ENCODE measurements around the gene CAPN13.
"Not testable (repeated sequence)": the region's sequence is repeated elsewhere in the genome, so short reads cannot be mapped to it uniquely, and the experiment has no call there.

Gene CAPN13

DNA sequence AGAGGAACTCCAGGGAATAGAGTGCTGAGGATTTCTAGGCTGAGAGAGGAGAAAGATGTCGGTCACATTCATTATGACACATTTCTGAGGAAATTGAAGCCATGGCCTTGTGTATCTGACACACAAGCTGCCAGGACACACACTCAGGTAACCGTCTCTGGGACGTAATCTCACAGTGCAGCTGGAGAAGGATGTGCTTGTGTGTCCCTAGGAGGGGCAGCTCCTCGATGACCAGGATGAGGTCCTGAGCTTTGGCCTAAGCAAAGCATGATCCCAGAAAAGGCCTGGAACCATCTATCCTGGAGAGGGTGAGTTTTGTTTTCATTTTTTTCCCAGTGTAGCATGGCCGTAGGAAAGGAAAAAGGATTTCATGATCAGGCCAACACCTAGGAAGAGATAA, 102.2 kb downstream of the CAPN13 start:
- no peak for DNase-seq (ENCODE audit: low read depth)

DNA sequence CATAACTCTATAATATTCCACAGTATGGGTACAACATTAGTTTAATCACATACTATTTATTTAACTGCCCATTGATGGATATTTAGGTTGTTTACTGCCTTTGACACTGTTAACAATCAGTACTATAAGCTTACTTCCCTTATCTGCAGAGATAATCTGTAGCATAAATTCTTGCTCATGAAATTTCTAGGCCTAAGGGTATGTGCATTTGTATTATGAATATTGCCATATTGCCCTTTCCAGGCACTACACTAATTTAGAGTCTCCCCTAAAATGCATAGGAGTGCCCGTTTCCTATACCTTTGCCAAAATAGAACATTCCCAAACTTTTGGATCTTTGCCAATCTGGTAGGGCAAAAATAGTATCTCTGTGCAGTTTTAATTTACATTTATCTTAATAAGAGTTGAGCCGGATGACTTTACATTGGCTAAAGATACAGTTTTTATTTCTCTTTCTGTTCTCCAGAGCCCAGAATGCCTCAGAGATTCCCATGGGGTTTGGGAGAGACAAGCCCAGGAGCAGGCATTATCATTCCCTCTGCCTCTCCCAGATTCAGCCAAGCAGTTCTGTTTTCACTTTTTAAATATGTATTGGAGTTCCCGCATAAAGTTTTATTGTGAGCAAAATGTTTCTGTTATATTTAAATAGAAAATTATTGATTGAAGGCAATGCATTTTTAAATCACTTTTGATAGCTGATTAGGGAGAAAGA, 102.8 kb downstream of the CAPN13 start:
- DNase-seq (ENCODE audit: low read depth) = no peak

DNA sequence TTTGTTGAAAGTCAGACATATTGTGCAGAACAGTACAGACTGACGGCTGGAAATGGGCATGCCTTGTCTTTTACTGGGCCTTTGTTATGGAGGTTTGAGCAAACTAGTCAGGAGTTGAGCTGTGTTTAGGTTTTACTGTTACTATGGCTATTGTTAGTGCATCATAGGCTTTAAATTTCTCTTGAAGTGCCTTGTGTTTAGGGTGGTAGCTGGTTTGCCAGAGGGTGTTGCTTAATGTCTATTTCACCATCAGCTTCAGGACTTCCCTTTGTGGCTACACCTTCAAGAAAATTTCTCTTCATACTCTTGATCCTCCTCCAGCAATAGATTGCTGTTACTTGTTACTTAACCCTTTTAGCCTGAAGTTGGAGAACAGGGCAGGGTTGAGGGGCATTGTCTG, 104.6 kb downstream of the CAPN13 start:
- DNase-seq (ENCODE audit: low read depth) = no peak

DNA sequence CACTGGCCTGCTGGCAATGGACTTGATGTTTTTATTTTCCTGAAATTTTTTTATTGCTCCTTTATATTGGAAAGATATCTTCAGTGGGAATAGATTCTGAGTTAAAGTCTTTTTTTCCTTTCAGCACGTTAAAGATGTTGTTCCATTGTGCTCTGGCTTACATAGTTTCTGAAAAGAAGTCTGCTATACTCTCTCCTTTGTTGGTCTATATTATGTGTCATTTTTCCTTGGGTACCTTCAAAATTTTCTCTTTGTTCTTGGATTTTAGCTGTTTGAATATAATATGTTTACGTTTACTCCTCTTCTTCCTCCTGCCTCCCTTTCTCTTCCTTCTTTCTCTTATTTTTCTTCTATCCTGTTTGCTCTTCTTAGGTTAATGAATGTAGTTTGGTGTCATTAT, 105.5 kb downstream of the CAPN13 start:
- no peak for DNase-seq (ENCODE audit: low read depth)

DNA sequence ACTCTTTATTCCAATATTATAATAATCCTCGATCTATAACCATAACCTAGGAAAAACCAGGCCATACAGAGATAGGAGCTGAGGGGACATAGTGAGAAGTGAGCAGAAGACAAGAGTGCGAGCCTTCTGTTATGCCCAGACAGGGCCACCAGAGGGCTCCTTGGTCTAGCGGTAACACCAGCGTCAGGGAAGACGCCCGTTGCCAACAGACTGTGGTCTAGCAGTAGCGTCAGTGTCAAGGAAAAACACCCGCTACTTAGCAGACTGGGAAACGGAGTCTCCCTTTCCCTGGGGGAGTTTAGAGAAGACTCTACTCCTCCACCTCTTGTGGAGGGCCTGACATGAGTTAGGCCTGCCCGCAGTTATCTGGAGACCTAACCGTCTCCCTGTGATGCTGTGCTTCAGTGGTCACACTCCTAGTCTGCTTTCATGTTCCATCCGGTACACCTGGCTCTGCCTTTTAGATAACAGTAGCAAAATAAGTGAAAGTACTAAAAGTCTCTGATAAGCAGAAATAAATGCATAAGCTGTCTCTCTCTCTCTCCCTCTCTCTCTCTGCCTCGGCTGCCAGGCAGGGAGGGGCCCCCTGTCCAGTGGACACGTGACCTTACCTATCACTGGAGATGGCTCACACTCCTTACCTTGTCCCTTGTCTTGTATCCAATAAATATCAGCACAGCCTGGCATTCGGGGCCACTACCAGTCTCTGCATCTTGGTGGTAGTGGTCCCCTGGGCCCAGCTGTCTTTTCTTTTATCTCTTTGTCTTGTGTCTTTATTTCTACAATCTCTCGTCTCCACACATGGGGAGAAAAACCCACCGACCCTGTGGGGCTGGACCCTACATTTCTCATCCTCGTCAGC, 109.8 kb downstream of the CAPN13 start:
- not testable (repeated sequence) for DNase-seq (ENCODE audit: low read depth)

DNA sequence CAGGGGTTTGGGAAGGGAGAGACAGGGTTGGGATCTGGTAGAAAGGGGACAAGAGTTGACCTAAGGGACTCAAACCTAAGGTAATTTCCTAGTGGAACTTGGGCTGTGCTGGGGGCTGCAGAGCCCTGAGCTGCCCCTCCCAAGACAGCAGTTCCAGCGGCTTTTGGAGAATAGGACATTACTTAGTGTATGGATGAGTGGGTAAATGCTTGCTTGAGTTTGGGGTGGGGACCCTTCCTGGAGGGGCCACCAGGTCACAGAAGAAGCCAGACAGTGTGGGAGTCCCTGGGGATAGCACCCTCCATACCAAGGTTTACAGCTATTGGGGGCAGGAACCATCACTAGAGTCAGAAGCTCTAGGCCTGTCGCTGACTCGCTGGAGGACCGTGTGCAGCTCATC, 111.5 kb downstream of the CAPN13 start:
- no peak for DNase-seq (ENCODE audit: low read depth)

DNA sequence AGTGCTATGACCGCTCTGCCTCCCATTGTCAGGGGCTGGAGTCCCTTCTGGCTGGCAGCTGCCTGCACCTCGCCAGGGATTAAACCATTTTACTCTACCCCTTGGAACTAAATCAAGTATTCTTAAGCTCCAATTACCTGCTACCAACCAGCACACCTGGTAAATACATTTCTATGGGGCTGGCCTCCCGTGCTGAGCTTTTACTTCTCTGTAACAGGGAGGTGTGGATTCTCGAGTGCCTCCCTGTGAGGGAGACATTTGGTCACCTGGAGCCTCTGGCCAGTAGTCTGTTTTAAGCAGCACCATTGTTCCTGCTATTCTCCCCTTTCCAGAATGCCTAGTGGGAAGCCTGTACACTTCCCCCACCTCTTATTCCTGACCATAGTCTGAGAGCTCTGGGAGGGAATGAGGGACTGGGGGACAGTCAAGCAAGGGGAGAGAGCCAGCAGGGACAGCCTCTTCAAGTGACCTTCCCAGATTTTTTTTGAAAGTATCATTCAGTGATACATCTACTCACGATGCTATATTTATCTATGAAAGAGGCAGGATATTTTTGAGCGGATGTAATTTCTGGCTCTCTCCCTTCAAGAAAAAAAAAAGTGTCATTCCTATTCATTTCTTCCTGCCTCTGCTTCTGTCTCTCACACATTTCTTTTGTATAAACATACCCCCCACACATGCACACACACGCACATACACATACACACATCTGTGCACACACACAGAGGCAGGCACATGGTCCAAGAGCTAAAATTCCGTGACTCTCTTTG, 112.8 kb downstream of the CAPN13 start:
- DNase-seq (ENCODE audit: low read depth) = no peak

DNA sequence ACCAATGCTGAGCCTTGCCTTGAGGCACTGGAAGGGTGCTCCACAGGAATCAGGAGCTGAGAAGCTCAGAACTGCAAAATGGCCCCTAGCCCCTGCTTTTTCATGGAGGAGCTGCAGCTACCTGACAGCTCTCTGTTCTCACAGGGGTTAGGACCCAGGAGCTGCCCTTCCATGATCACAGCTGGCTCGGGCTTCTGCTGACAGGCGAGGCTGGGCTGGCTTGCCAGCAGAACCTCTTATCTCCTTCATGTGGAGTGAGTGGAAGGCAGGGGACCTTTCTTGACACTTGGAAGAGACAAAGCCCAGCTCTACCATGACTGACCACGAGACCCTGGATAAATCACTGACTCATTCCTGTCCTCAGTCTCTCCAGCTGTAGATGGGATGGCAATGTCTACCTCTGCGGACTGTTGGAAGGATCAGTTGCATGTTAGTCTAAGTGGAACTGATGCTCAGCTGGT, 113.4 kb downstream of the CAPN13 start:
- DNase-seq (ENCODE audit: low read depth) = no peak

DNA sequence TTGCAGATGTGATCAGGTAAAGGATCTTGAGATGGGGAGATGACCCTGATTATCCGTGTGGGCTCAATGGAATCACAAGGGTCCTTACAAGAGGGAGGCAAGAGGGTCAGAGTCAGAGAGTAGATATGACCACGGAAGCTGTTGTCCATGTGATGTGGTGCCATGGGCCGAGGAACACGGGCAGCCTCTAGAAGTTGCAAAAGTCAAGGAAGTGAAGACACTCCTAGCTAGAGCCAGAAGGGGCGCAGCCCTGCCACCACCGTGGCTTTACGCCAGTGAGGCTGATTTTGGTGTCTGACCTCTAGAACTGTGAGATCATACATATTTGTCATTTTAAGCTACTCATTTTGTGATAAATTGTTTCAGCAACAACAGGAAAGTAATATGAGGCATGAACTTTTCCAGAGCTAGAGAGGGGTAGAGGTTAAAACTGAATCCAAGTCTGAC, 114.4 kb downstream of the CAPN13 start:
- no peak for DNase-seq (ENCODE audit: low read depth)

DNA sequence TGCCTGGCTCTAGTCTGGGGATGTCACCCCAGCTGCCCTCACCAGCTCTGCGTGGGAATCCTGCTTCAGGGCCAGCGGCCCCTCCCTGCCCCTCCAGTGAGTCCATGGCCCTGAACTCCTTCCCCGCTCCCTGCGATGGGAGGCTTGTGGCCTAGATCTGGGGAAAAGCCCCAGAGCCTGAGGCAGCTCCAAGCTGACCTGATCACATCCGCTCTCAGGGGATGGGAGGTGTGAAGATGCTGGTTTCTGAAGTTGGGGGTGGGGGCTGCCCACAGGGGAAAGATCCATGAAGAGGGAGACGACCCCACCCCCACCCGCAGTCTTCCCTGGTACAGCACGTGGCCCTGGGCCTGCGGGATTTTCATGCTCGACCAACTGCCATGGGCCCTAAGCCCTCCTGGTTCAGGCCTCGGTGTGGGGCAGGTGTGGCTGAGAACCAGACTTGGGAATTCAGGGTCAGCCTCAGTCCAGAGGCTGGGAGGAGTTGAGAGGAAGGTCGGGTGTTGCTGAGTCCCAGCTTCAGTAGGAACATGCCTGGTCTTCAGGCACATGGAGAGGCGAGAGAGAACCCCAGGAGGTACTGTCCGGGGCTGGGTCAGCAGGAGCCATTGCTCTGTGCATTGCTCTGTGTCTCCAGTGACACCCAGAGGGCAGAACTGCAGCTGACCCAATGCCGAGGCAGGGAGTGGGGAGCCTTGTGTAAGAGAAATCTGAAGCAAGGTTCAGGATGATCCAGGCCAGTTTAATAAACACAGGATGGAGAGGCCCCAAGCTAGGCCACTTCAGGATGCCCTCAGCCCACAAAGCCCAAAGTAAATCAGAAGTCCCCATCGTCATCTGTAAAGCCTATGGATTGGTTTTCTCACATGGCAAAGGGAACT, 115.1 kb downstream of the CAPN13 start:
- no peak for DNase-seq (ENCODE audit: low read depth)

DNA sequence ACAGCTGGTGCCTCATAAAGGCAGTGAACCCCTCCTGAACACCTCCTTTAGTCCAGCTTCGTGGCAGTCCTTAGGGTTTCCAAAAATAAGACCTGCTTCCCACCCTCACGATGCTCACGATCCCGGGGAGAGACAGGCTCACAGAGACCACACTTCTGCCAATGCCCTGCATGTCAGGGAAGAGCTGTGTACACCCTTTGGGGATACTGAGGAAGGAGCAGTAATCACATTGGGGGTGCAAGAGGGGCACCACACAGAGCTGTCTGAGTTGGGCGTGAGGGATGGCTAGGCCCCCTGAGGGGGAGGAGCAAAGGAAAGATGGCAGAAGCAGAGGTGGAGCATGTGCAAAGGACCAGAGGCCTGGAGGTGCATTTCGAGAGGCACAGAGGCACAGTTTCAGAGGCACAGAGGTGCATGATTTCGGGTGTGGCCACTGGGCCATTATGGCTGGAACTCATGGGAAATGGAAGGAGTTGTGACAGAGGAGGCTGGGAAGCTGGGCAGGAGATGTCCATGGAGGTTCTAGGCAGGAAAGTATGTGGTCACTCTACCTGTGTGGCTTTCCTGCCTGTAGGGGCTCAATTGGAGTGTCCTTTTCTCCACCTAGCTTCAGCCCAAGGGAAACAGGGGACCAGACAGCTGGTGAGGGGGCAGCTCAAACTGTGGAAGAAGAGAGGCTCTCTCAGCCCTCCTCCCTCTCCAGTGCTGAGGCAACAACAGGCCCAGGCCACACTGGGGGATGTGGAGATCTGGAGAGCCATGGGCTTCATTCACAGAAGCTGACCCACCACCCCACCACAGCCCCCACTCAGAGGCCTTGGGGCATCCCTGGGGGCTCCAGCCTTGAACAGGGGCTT, 115.9 kb downstream of the CAPN13 start:
- no peak for DNase-seq (ENCODE audit: low read depth)

DNA sequence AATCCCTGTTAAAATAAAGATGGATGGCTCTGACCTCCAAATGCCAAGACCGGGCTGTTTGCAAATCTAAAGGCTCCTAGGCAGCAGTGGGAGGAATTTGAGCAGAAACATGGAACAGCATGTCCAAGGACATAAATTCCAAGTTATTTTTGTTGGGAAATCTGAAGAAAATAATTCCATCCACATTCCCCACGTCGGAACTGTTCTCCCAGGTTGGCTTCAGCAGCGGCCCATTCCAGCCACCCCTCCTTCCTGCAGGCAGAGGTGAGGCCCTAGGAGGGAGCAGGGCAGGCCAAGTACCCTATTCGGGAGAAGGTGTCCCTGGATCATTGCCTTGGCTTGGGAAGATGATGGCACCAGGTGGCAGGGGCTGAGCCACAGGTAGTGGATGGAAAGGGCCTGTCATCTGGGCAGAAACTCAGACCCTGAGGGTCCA, 117.1 kb downstream of the CAPN13 start:
- DNase-seq (ENCODE audit: low read depth) = no peak

DNA sequence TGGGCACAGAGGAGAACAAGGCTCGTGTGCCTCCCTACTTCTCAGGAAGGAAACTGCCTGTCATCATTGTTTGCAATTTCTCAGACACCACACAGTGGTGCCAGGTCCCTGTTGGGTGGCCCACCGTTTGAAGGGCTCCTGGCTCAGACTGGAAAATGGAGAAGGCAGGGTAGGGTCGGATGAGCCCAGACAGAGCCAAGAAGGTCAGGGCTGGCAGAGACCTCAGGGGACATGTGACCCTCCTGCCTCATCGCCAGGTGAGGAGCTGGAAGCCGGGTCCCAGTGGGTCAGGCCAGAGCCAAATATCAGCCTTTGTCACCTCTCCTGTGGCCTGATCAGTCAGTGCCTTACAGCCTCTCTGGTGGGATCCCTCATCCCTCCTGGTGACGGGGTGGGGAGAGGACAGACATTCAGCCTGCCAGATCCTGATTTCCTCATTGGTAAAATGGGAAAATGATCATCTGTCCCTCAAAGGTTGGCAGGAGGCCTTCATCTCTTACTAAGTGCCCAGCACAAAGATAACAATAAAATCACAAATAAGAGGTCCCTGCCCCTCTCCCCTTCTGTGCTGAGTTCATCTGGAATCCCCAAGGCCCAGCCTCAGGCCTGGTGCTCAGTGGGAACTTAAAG, 117.6 kb downstream of the CAPN13 start:
- DNase-seq (ENCODE audit: low read depth) = no peak

DNA sequence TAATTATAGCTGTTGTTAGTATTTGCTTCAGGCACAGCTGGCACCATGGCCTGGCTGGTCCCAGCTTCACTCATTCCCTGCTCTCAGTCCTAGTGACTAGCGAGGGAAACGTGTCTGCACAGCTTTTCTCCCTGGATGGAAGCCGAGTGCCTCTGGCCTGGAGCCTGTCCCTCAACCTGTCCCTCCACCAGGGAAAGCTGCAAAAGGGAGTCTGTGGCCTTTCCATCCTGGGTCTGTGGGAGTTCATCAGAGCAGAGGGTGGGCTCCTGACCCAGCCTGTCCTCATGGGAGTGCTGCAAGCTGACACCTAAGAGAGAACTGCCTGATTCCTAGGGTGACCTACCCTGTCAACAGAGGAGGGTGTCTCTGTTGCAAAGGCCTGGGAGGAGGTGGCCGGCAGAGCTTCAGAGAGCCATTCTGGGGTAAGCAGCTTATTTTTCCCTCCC, 118.3 kb downstream of the CAPN13 start:
- no peak for DNase-seq (ENCODE audit: low read depth)

DNA sequence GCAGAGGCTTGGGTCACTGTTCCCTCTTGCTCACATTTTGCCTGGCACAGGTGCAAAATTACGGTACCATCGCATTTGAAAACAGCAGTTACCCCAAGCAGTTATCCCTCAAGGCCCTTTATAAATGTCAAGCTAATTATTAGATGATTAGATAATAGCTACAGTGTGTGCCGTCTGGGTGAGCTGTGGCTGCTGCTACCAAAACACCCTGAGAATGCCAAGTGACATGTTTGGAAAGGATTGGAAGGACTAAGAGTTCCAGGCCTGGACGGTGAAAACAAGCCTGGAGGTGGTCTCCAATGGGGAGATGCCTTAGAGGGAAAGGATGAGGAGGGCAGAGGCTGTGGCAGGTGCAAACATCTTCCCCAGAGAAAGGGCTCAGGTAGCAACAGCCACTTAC, 120.6 kb downstream of the CAPN13 start:
- no peak for DNase-seq (ENCODE audit: low read depth)

DNA sequence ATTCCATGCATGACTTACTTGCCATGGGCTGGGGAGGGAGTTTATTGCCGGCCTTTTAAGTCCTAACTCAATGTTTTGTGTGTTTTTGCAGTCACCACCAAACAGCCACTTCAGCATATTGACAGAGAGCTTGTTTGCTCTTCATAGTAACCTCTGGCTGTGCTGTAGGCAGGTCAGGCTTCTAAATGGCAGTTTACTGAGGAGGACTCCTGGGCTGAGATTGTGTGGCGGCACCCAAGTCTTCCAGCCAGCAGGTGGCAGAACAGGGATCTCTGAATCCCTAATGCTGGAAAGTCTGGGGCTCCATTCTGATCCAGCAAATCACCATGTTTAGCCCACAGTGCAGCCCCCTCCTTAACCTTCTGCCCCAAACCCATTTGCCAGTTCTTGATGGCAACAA, 121.2 kb downstream of the CAPN13 start:
- no peak for DNase-seq (ENCODE audit: low read depth)

DNA sequence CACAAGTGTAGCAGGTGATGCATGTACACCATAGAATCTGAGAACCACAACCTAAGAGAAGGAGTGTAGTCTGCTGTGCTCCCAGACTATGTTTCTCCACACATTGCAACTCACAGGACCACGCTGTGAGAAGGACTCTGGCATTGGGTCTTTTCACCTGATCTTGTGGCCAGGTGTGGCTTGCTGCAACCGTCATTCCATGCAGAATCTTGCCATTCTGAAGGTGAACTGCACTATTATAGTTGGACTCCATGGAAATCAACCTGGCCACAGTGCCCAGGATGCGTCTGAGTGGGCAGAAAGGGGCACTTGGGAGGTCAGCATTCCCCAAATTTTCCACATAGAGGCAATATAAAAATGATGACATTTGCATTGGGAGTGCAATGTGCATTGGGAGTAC, 122.2 kb downstream of the CAPN13 start:
- no peak for DNase-seq (ENCODE audit: low read depth)

DNA sequence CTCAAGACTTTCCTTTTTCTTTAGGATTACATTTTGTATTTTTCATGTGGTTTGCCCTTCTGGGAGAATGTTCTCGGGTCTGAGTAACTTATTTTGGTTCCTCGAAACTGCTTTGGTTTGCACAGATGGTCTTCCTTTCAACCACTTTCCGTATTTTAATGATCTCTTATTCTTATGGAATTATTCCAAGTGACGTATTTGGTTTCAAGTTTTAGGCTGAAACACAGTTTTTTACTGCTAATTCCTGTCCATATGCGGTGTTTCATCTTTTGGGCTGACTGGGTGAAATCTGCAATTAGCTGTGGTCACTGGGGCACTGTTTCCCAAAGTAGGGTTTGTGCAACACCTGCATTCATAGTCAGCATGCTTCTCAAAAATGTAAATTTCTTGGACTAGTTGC, 122.7 kb downstream of the CAPN13 start:
- no peak for DNase-seq (ENCODE audit: low read depth)

DNA sequence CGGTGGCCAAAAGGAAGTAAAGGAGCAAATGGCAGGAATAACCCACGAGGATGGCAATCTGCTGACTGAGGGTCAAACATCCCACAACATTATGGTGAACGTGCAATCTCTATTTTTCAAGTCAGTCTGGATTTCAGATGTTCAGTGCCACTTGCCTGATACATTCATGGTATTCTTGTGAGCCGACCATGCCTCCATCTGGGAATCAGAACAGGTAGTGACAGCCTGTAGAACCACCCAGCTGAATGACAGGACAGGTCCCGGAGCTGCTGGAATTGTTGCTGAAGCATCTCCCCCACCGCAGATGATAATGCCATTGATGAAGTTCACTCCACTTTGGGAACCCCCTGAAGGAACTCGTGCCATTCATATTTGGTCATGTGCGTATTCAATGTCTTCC, 123.2 kb downstream of the CAPN13 start:
- DNase-seq (ENCODE audit: low read depth) = no peak
